H9 (cell line): ENCODE results near the gene ZNF738. TPM values are rescaled to one million over a fixed set of nuclear protein-coding genes. Genes with fewer than 3 reads are reported as not detected.

Experiments used
- DNase-seq: peaks from one replicate; pipeline ENCODE4 v3.0.0-alpha.2; 2017
- H2AFZ ChIP-seq: one replicate; pipeline ENCODE4 v1.6.1; 2013; ENCODE audit warnings: mild to moderate bottlenecking, low read length, control low read depth, moderate library complexity
- H2AK5ac ChIP-seq: 2 replicates; pipeline ENCODE4 v1.6.1; 2013; ENCODE audit warnings: low read length, control low read depth, mixed read lengths; ENCODE audit not compliant: insufficient read length
- H2BK120ac ChIP-seq: one replicate; pipeline ENCODE4 v1.6.1; 2013; ENCODE audit warnings: low read depth, mild to moderate bottlenecking, low read length, control low read depth, inconsistent platforms; ENCODE audit not compliant: poor library complexity, severe bottlenecking
- H2BK12ac ChIP-seq: 2 replicates; pipeline ENCODE4 v1.6.1; 2013; ENCODE audit warnings: low read length, control low read depth, mixed read lengths, low read depth; ENCODE audit not compliant: insufficient read length
- H2BK15ac ChIP-seq: 2 replicates; pipeline ENCODE4 v1.6.1; 2013; ENCODE audit warnings: low read depth, low read length, control low read depth
- H2BK20ac ChIP-seq: one replicate; pipeline ENCODE4 v1.6.1; 2013; ENCODE audit warnings: low read depth, mild to moderate bottlenecking, low read length, control low read depth, inconsistent platforms; ENCODE audit not compliant: poor library complexity, severe bottlenecking
- H2BK5ac ChIP-seq: 2 replicates; pipeline ENCODE4 v1.6.1; 2013; ENCODE audit warnings: low read length, control low read depth, mixed read lengths; ENCODE audit not compliant: insufficient read length
- H3K14ac ChIP-seq: 2 replicates; pipeline ENCODE4 v1.6.1; 2013; ENCODE audit warnings: low read length, control low read depth; ENCODE audit not compliant: insufficient read depth
- H3K18ac ChIP-seq: 2 replicates; pipeline ENCODE4 v1.6.1; 2013; ENCODE audit warnings: low read depth, mild to moderate bottlenecking, mixed read lengths, low read length, control low read depth; ENCODE audit not compliant: insufficient read length
- H3K23ac ChIP-seq: 2 replicates; pipeline ENCODE4 v1.6.1; 2013; ENCODE audit warnings: low read length, control low read depth, mixed read lengths, low read depth; ENCODE audit not compliant: insufficient read length
- H3K23me2 ChIP-seq: 2 replicates; pipeline ENCODE4 v1.6.1; 2013; ENCODE audit warnings: low read depth, mild to moderate bottlenecking, mixed read lengths, low read length, control low read depth; ENCODE audit not compliant: insufficient read length, poor library complexity, severe bottlenecking
- H3K27ac ChIP-seq: 2 replicates; pipeline ENCODE4 v1.5.1; 2013; ENCODE audit warnings: low read length, control low read depth, mixed read lengths, low read depth; ENCODE audit not compliant: insufficient read length
- H3K27me3 ChIP-seq: 2 replicates; pipeline ENCODE4 v1.6.1; 2013; ENCODE audit warnings: low read length, control low read depth, inconsistent platforms; ENCODE audit not compliant: insufficient read depth
- H3K4ac ChIP-seq: 2 replicates; pipeline ENCODE4 v1.6.1; 2013; ENCODE audit warnings: low read depth, mild to moderate bottlenecking, control low read depth, inconsistent platforms, low read length, moderate library complexity
- H3K4me1 ChIP-seq: 2 replicates; pipeline ENCODE4 v1.6.1; 2013; ENCODE audit warnings: low read length, control low read depth, inconsistent platforms; ENCODE audit not compliant: insufficient read depth
- H3K4me2 ChIP-seq: 2 replicates; pipeline ENCODE4 v1.6.1; 2013; ENCODE audit warnings: low read length, control low read depth, mixed read lengths; ENCODE audit not compliant: insufficient read length, insufficient read depth
- H3K56ac ChIP-seq: 2 replicates; pipeline ENCODE4 v1.6.1; 2013; ENCODE audit warnings: low read depth, mild to moderate bottlenecking, mixed read lengths, low read length, control low read depth; ENCODE audit not compliant: insufficient read length
- H3K79me1 ChIP-seq: 2 replicates; pipeline ENCODE4 v1.6.1; 2013; ENCODE audit warnings: low read depth, mild to moderate bottlenecking, moderate library complexity, low read length, control low read depth, inconsistent platforms; ENCODE audit not compliant: insufficient read depth, poor library complexity, severe bottlenecking
- H3K79me2 ChIP-seq: 2 replicates; pipeline ENCODE4 v1.6.1; 2013; ENCODE audit warnings: low read length, control low read depth, inconsistent platforms; ENCODE audit not compliant: insufficient read depth
- H3K9ac ChIP-seq: 2 replicates; pipeline ENCODE4 v1.6.1; 2013; ENCODE audit warnings: low read length, control low read depth, mixed read lengths; ENCODE audit not compliant: insufficient read length; ENCODE audit errors: extremely low read depth
- H3K9me3 ChIP-seq: one replicate; pipeline ENCODE4 v1.6.1; 2013; ENCODE audit warnings: low read depth, low read length, inconsistent platforms; ENCODE audit not compliant: control insufficient read depth
- H3T11ph ChIP-seq: one replicate; pipeline ENCODE4 v1.6.1; 2013; ENCODE audit warnings: mild to moderate bottlenecking, low read length, control low read depth, inconsistent platforms
- H4K20me1 ChIP-seq: one replicate; pipeline ENCODE4 v1.6.1; 2013; ENCODE audit not compliant: control insufficient read depth, insufficient read length, insufficient read depth
- H4K5ac ChIP-seq: 2 replicates; pipeline ENCODE4 v1.6.1; 2013; ENCODE audit warnings: low read depth, mild to moderate bottlenecking, mixed read lengths, low read length, control low read depth; ENCODE audit not compliant: insufficient read length
- H4K8ac ChIP-seq: replicated peaks from 2 replicates; pipeline ENCODE4 v1.6.1; 2013; ENCODE audit warnings: low read length, control low read depth, mixed read lengths, low read depth; ENCODE audit not compliant: insufficient read length
- H4K91ac ChIP-seq: 2 replicates; pipeline ENCODE4 v1.6.1; 2013; ENCODE audit warnings: low read depth, mild to moderate bottlenecking, moderate library complexity, mixed read lengths, low read length, control low read depth; ENCODE audit not compliant: insufficient read length
- H3K27ac Mint-ChIP-seq, 3 experiments: 2 replicates in 2 of 3; 3 replicates in 1 of 3; pipeline ENCODE4 v1.8.0; 2020 to 2021; ENCODE audit warnings: mixed read lengths in 3 of 3, mild to moderate bottlenecking in 1 of 3, moderate library complexity in 1 of 3
- H3K27me3 Mint-ChIP-seq: 2 replicates; pipeline ENCODE4 v1.8.0; 2021; ENCODE audit warnings: low read depth, mild to moderate bottlenecking, moderate library complexity, mixed read lengths
- H3K36me3 Mint-ChIP-seq, 3 experiments: 2 replicates in 2 of 3; 3 replicates in 1 of 3; pipeline ENCODE4 v1.8.0; 2020 to 2021; ENCODE audit warnings: low read depth in 3 of 3, mixed read lengths in 3 of 3; ENCODE audit not compliant: insufficient read depth in 1 of 3
- H3K4me1 Mint-ChIP-seq, 2 experiments: 2 replicates each; pipeline ENCODE4 v1.8.0; 2020; ENCODE audit warnings: mixed read lengths in 2 of 2
- H3K4me3 Mint-ChIP-seq, 2 experiments: 2 replicates in 1 of 2; 3 replicates in 1 of 2; pipeline ENCODE4 v1.8.0; 2020 to 2021; ENCODE audit warnings: mild to moderate bottlenecking in 2 of 2, mixed read lengths in 2 of 2, moderate library complexity in 1 of 2
- H3K9me3 Mint-ChIP-seq, 2 experiments: 2 replicates in 1 of 2; 3 replicates in 1 of 2; pipeline ENCODE4 v1.8.0; 2020; ENCODE audit warnings: mild to moderate bottlenecking in 2 of 2, mixed read lengths in 2 of 2, moderate library complexity in 1 of 2
- CTCF ChIP-seq: fragments of 200-600 bp; sonication (generic); conservative IDR thresholded peaks from 3 replicates; pipeline ENCODE4 v1.8.0; 2021; ENCODE audit warnings: antibody characterized with exemption, mild to moderate bottlenecking
- WGBS: extraction: QIAGEN DNeasy Blood & Tissue Kit; methylation state at CpG from one replicate; pipeline ENCODE4 v1.1.7; 2013; ENCODE audit warnings: missing lambda C conversion rate, low lambda C conversion rate, mixed read lengths; ENCODE audit not compliant: insufficient read length; ENCODE audit errors: extremely low coverage; 5-methylcytosine and 5-hydroxymethylcytosine counted together
- total RNA-seq: library from RNA; stranded (reverse); gene quantifications from 2 replicates; pipeline ENCODE4 v1.2.1, GENCODE V29; 2021

The ZNF738 gene
- total RNA-seq, 1 experiment from 2014 or later, result 63.3 TPM

GRCh38 chr19:21326169-21326568 lies 32.6 kb upstream of the ZNF738 start:
- Histone ChIP-seq H4K20me1 (no peaks in the 10 kb centered on the region), H3K79me2 (peaks cover 24% of the 10 kb centered on the region; the same call in 1 of the 2 replicates), H2BK15ac (no peak overlapping the region), H3K4me1 (no peaks in the 10 kb centered on the region), H2BK120ac (no peak overlapping the region), H3K23ac (no peak overlapping the region), H3K23me2 (no peaks in the 10 kb centered on the region), H2BK12ac (no peak overlapping the region), H3K79me1 (peaks cover 6% of the 10 kb centered on the region), H3K27ac (no peak overlapping the region), H3K4ac (no peak overlapping the region), H3T11ph (no peak overlapping the region), H4K8ac (no peak overlapping the region), H3K18ac (no peak overlapping the region), H3K9ac (no peak overlapping the region), H3K27me3 (no peaks in the 10 kb centered on the region), H3K4me2 (no peak overlapping the region), H3K14ac (no peak overlapping the region), H3K9me3 (no peaks in the 10 kb centered on the region), H3K56ac (no peak overlapping the region), H4K5ac (no peak overlapping the region), H2BK5ac (no peak overlapping the region), H2AK5ac (no peak overlapping the region), H2BK20ac (no peak overlapping the region), H4K91ac (no peak overlapping the region), H2AFZ (no peak overlapping the region)
- Mint-ChIP-seq H3K4me1 (peaks cover 49% of the 10 kb centered on the region in 2 experiments), H3K27ac (no peak overlapping the region), H3K27me3 (no peaks in the 10 kb centered on the region; the same call in 1 of the 2 replicates), H3K9me3 (peaks cover 16 to 19% of the 10 kb centered on the region in 2 experiments), H3K4me3 (peak overlapping the region in 1 of 2 experiments; percentile 24; a peak in 1 of 5 replicates), H3K36me3 (peaks cover 28 to 36% (median 32%) of the 10 kb centered on the region in 3 experiments)
- no peak for TF ChIP-seq CTCF
- WGBS, result no CpG with 5 or more reads among the region's 2 CpGs
- no peak for DNase-seq
